HCT116 (cell line): ENCODE data around the gene RPL31.

Experiments
- ELF1 ChIP-seq: IDR thresholded peaks from 2 replicates; pipeline ENCODE4 v1.6.1; 2012; ENCODE audit warnings: low read depth, borderline replicate concordance
- EZH2 ChIP-seq: fragments of 200-600 bp; sonication (generic); IDR thresholded peaks from 2 replicates; pipeline ENCODE4 v1.6.1; 2017; ENCODE audit warnings: antibody characterized with exemption, mixed run types
- JUND ChIP-seq: IDR thresholded peaks from 2 replicates; pipeline ENCODE4 v1.6.1; 2012
- POLR2A ChIP-seq: IDR thresholded peaks from 2 replicates; pipeline ENCODE4 v1.7.0; 2011; ENCODE audit warnings: borderline replicate concordance; ENCODE audit not compliant: insufficient read depth, insufficient read length; ENCODE audit errors: extremely low read depth
- POLR2AphosphoS5 ChIP-seq: IDR thresholded peaks from 2 replicates; pipeline ENCODE4 v1.6.1; 2011; ENCODE audit warnings: mild to moderate bottlenecking, low read depth, low read length, moderate library complexity
- ZNF274 ChIP-seq: fragments of 200-500 bp; sonication (Bioruptor generic); IDR thresholded peaks from 2 replicates; pipeline ENCODE4 v1.6.1; 2014; ENCODE audit warnings: mild to moderate bottlenecking, low read depth, low read length, inconsistent platforms
- TF ChIP-seq, protein P1 (sequence below), 3 experiments: fragments of 200-600 bp in 1 of 3; sonication (generic) in 1 of 3; IDR thresholded peaks in 2 of 3; conservative IDR thresholded peaks in 1 of 3; 2 replicates each; pipeline ENCODE4 v1.5.1; 2012 to 2017; ENCODE audit warnings: low read depth in 2 of 3, low read length in 2 of 3, antibody characterized with exemption in 1 of 3, borderline replicate concordance in 1 of 3, control low read depth in 1 of 3, mild to moderate bottlenecking in 1 of 3, mixed read lengths in 1 of 3, mixed run types in 1 of 3, moderate library complexity in 1 of 3; ENCODE audit not compliant: insufficient read depth in 1 of 3

DNA sequence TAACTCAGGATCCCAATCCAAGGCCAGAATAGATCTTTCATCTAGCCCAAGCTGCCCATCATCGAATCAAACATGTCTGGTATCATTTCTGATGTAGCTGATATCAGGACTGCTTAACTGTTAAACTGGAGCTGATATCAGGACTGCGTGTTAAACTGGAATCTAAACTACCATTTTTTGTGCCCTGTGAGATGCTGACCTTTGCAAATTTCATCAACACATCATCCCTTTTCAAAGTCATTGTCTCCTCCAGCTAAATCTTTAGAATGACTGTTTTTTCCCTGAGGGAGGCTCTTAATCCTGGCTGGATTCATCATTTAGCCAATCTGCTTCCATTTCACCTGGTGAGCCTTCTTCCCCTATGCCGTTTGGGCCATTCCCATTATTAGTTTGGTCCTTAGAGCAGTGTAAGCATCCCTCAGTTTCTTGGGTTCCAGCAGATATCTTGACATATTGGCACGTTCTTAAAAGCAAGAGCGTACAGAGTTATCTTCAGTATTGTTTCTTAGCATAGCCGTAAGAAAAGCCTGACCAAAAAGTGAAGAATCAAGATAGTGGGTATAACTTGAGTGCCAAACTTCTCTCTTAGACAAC is 12.3 kb downstream of the RPL31 start:
- TF ChIP-seq ELF1 (no peak), ZNF274 (no peak), POLR2AphosphoS5 (no peak), EZH2 (no peak), POLR2A (no peak), JUND (no peak)
- TF ChIP-seq, protein P1, sequence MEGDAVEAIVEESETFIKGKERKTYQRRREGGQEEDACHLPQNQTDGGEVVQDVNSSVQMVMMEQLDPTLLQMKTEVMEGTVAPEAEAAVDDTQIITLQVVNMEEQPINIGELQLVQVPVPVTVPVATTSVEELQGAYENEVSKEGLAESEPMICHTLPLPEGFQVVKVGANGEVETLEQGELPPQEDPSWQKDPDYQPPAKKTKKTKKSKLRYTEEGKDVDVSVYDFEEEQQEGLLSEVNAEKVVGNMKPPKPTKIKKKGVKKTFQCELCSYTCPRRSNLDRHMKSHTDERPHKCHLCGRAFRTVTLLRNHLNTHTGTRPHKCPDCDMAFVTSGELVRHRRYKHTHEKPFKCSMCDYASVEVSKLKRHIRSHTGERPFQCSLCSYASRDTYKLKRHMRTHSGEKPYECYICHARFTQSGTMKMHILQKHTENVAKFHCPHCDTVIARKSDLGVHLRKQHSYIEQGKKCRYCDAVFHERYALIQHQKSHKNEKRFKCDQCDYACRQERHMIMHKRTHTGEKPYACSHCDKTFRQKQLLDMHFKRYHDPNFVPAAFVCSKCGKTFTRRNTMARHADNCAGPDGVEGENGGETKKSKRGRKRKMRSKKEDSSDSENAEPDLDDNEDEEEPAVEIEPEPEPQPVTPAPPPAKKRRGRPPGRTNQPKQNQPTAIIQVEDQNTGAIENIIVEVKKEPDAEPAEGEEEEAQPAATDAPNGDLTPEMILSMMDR (IDR thresholded peaks at IDR 0.05 in 2 of 3, conservative IDR thresholded peaks at IDR 0.05 in 1 of 3; ENCODE audit: borderline replicate concordance in 1 of 3, insufficient read depth in 1 of 3, low read depth in 2 of 3, low read length in 2 of 3): no peak
